Esophagus squamous epithelium (tissue), 4 donors: ENCODE measurements around the gene IL1RAPL1.

Experiments
- CTCF ChIP-seq, 6 experiments: fragments of 450-650 bp in 4 of 6; fragments of 200-600 bp in 2 of 6; sonication (generic) in 2 of 6; IDR thresholded peaks; one replicate each; pipeline ENCODE4 v1.5.1; 2016 to 2019; ENCODE audit warnings: antibody characterized with exemption in 6 of 6, mild to moderate bottlenecking in 4 of 6, moderate library complexity in 4 of 6
- POLR2A ChIP-seq, 4 donors: fragments of 450-650 bp; IDR thresholded peaks; one replicate each; pipeline ENCODE4 v1.6.1; 2017; ENCODE audit warnings: antibody characterized with exemption in 4 of 4, mild to moderate bottlenecking in 4 of 4, moderate library complexity in 3 of 4

- no peak for TF ChIP-seq CTCF (IDR thresholded peaks at IDR 0.05)
- no peak for TF ChIP-seq POLR2A (IDR thresholded peaks at IDR 0.05)
Measured at GRCh38 chrX:28787206-28787605, 200.0 kb downstream of the IL1RAPL1 start.
